MCF 10A (cell line): ENCODE data around the gene DCAF5. TPM values are rescaled to one million over a fixed set of nuclear protein-coding genes. Genes with fewer than 3 reads are reported as not detected.
"Not testable (repeated sequence)": the region's sequence is repeated elsewhere in the genome, so short reads cannot be mapped to it uniquely, and the experiment has no call there.

ENCODE experiments used
- BruUV-seq: library from RNA; stranded (reverse); fragments of 400-500 nt; replicated peaks from 2 replicates; lab custom pipeline; 2021; lab: Mats Ljungman, UMichigan
- CTCF ChIA-PET: fragments of 300-600 bp; sonication (Branson Sonifier 250); formaldehyde crosslinking; extraction: SDS; loops from one replicate; lab custom pipeline; 2021; ENCODE audit warnings: antibody characterized with exemption, inconsistent platforms; lab: Yijun Ruan, JAX
- POLR2A ChIA-PET: fragments of 300-600, 350-650 bp; sonication (Branson Sonifier 250); formaldehyde crosslinking; extraction: SDS; loops from one replicate; lab custom pipeline; 2020; ENCODE audit warnings: antibody characterized with exemption, inconsistent platforms; lab: Yijun Ruan, JAX
- DNase-seq: peaks from one replicate; pipeline ENCODE4 v3.0.0-alpha.2; 2018; ENCODE audit not compliant: unreplicated experiment
- H3K27ac Mint-ChIP-seq: one replicate; pipeline ENCODE4 v1.8.0; 2022; ENCODE audit warnings: mild to moderate bottlenecking, low read depth, mixed read lengths; ENCODE audit not compliant: unreplicated experiment
- H3K27me3 Mint-ChIP-seq: one replicate; pipeline ENCODE4 v1.8.0; 2022; ENCODE audit warnings: mixed read lengths; ENCODE audit not compliant: insufficient read depth, unreplicated experiment
- H3K36me3 Mint-ChIP-seq: one replicate; pipeline ENCODE4 v1.8.0; 2022; ENCODE audit warnings: mild to moderate bottlenecking, moderate library complexity, mixed read lengths; ENCODE audit not compliant: insufficient read depth, unreplicated experiment
- H3K4me1 Mint-ChIP-seq: one replicate; pipeline ENCODE4 v1.8.0; 2022; ENCODE audit warnings: mixed read lengths; ENCODE audit not compliant: insufficient read depth, unreplicated experiment
- H3K4me3 Mint-ChIP-seq: one replicate; pipeline ENCODE4 v1.8.0; 2022; ENCODE audit warnings: mild to moderate bottlenecking, moderate library complexity, mixed read lengths; ENCODE audit not compliant: unreplicated experiment
- H3K9me3 Mint-ChIP-seq: one replicate; pipeline ENCODE4 v1.8.0; 2022; ENCODE audit warnings: mixed read lengths; ENCODE audit not compliant: unreplicated experiment
- CTCF ChIP-seq: fragments of 200-600 bp; IDR thresholded peaks from one replicate; pipeline ENCODE4 v1.8.0; 2022; ENCODE audit warnings: antibody characterized with exemption, mild to moderate bottlenecking; ENCODE audit not compliant: unreplicated experiment
- intact Hi-C: fragments of 100-400 bp; cut with micrococcal nuclease; formaldehyde crosslinking; loops from 2 replicates; pipeline ENCODE4 v1.14.1; 2022
- total RNA-seq: library from RNA; stranded (reverse); gene quantifications from 2 replicates; pipeline ENCODE4 v1.2.3, GENCODE V29; 2022

DCAF5 gene
- total RNA-seq, 1 experiment from 2014 or later = 37.7 TPM

GRCh38 chr14:69036757-69037506 is 116.0 kb downstream of the DCAF5 start:
- Mint-ChIP-seq H3K9me3 (no peaks in the 10 kb centered on the region), H3K4me1 (peaks cover 15% of the 10 kb centered on the region), H3K27ac (no peak overlapping the region), H3K36me3 (no peaks in the 10 kb centered on the region), H3K4me3 (no peak overlapping the region), H3K27me3 (no peaks in the 10 kb centered on the region)
- ChIA-PET POLR2A (interaction anchor here (0.6 to 1.3 kb wide), 2 partner anchors 48 to 888 kb away, joined by 3 to 5 read pairs; no protein-coding TSS in a partner anchor), CTCF (interaction anchor here (0.5 to 0.6 kb wide), 3 partner anchors 174 to 1043 kb away, joined by 3 to 6 read pairs (median 3); no protein-coding TSS in a partner anchor)
- DNase-seq = no peak
- no TSS peak for BruUV-seq
- no peak for TF ChIP-seq CTCF
- intact Hi-C loops = no loop called here

- Mint-ChIP-seq H3K9me3 (no peaks in the 10 kb centered on the region), H3K36me3 (no peaks in the 10 kb centered on the region), H3K4me3 (no peak overlapping the region), H3K4me1 (peaks cover 15% of the 10 kb centered on the region), H3K27me3 (no peaks in the 10 kb centered on the region), H3K27ac (no peak overlapping the region)
- ChIA-PET POLR2A (no interaction called here), CTCF (interaction anchor here (0.5 to 1.0 kb wide), 2 partner anchors 28 to 97 kb away, joined by 3 to 5 read pairs; no protein-coding TSS in a partner anchor)
- TF ChIP-seq CTCF = no peak
- BruUV-seq = no TSS peak
- intact Hi-C loops = no loop called here
- DNase-seq = peak; percentile 21
Measured at GRCh38 chr14:69034612-69035262, 118.2 kb downstream of the DCAF5 start.

GRCh38 chr14:69027242-69027913 is 125.5 kb downstream of the DCAF5 start:
- TF ChIP-seq CTCF = no peak
- Mint-ChIP-seq H3K9me3 (no peaks in the 10 kb centered on the region), H3K36me3 (no peaks in the 10 kb centered on the region), H3K4me1 (no peaks in the 10 kb centered on the region), H3K27ac (no peak overlapping the region), H3K4me3 (no peak overlapping the region), H3K27me3 (no peaks in the 10 kb centered on the region)
- no peak for DNase-seq
- intact Hi-C loops = no loop called here
- ChIA-PET POLR2A (interaction anchor here (0.9 kb wide), 1 partner anchor 27 kb away, joined by 4 read pairs; no protein-coding TSS in a partner anchor), CTCF (interaction anchor here (0.7 to 1.4 kb wide), 5 partner anchors 9 to 116 kb away, joined by 3 to 7 read pairs (median 4); no protein-coding TSS in a partner anchor)
- no TSS peak for BruUV-seq

GRCh38 chr14:69023035-69023434 is 129.9 kb downstream of the DCAF5 start:
- H3K27me3 Mint-ChIP-seq = no peaks in the 10 kb centered on the region
- no peak overlapping the region for H3K27ac Mint-ChIP-seq
- no peaks in the 10 kb centered on the region for H3K4me1 Mint-ChIP-seq
- no peaks in the 10 kb centered on the region for H3K9me3 Mint-ChIP-seq
- no peaks in the 10 kb centered on the region for H3K36me3 Mint-ChIP-seq
- BruUV-seq = no TSS peak
- intact Hi-C loops = no loop called here
- no peak for DNase-seq
- POLR2A ChIA-PET = interaction anchor here (0.9 kb wide), 1 partner anchor 9 kb away, joined by 3 read pairs; no protein-coding TSS in a partner anchor
- H3K4me3 Mint-ChIP-seq = no peak overlapping the region
- CTCF ChIA-PET = no interaction called here
- no peak for TF ChIP-seq CTCF

- H3K4me3 Mint-ChIP-seq, DNase-seq, CTCF ChIA-PET, H3K27ac Mint-ChIP-seq, intact Hi-C loops, H3K9me3 Mint-ChIP-seq, POLR2A ChIA-PET, H3K27me3 Mint-ChIP-seq, H3K4me1 Mint-ChIP-seq, BruUV-seq, H3K36me3 Mint-ChIP-seq: not testable (repeated sequence)
Measured at GRCh38 chr14:69022093-69022492, 130.8 kb downstream of the DCAF5 start.
